H9 (cell line): ENCODE measurements around the gene TBX15. TPM values are rescaled to one million over a fixed set of nuclear protein-coding genes. Genes with fewer than 3 reads are reported as not detected.

Source experiments
- DNase-seq: peaks from one replicate; pipeline ENCODE4 v3.0.0-alpha.2; 2017
- H2AFZ ChIP-seq: one replicate; pipeline ENCODE4 v1.6.1; 2013; ENCODE audit warnings: mild to moderate bottlenecking, low read length, control low read depth, moderate library complexity
- H2AK5ac ChIP-seq: 2 replicates; pipeline ENCODE4 v1.6.1; 2013; ENCODE audit warnings: low read length, control low read depth, mixed read lengths; ENCODE audit not compliant: insufficient read length
- H2BK120ac ChIP-seq: one replicate; pipeline ENCODE4 v1.6.1; 2013; ENCODE audit warnings: low read depth, mild to moderate bottlenecking, low read length, control low read depth, inconsistent platforms; ENCODE audit not compliant: poor library complexity, severe bottlenecking
- H2BK12ac ChIP-seq: 2 replicates; pipeline ENCODE4 v1.6.1; 2013; ENCODE audit warnings: low read length, control low read depth, mixed read lengths, low read depth; ENCODE audit not compliant: insufficient read length
- H2BK15ac ChIP-seq: 2 replicates; pipeline ENCODE4 v1.6.1; 2013; ENCODE audit warnings: low read depth, low read length, control low read depth
- H2BK20ac ChIP-seq: one replicate; pipeline ENCODE4 v1.6.1; 2013; ENCODE audit warnings: low read depth, mild to moderate bottlenecking, low read length, control low read depth, inconsistent platforms; ENCODE audit not compliant: poor library complexity, severe bottlenecking
- H2BK5ac ChIP-seq: 2 replicates; pipeline ENCODE4 v1.6.1; 2013; ENCODE audit warnings: low read length, control low read depth, mixed read lengths; ENCODE audit not compliant: insufficient read length
- H3K14ac ChIP-seq: 2 replicates; pipeline ENCODE4 v1.6.1; 2013; ENCODE audit warnings: low read length, control low read depth; ENCODE audit not compliant: insufficient read depth
- H3K18ac ChIP-seq: 2 replicates; pipeline ENCODE4 v1.6.1; 2013; ENCODE audit warnings: low read depth, mild to moderate bottlenecking, mixed read lengths, low read length, control low read depth; ENCODE audit not compliant: insufficient read length
- H3K23ac ChIP-seq: 2 replicates; pipeline ENCODE4 v1.6.1; 2013; ENCODE audit warnings: low read length, control low read depth, mixed read lengths, low read depth; ENCODE audit not compliant: insufficient read length
- H3K23me2 ChIP-seq: 2 replicates; pipeline ENCODE4 v1.6.1; 2013; ENCODE audit warnings: low read depth, mild to moderate bottlenecking, mixed read lengths, low read length, control low read depth; ENCODE audit not compliant: insufficient read length, poor library complexity, severe bottlenecking
- H3K27ac ChIP-seq: 2 replicates; pipeline ENCODE4 v1.5.1; 2013; ENCODE audit warnings: low read length, control low read depth, mixed read lengths, low read depth; ENCODE audit not compliant: insufficient read length
- H3K27me3 ChIP-seq: 2 replicates; pipeline ENCODE4 v1.6.1; 2013; ENCODE audit warnings: low read length, control low read depth, inconsistent platforms; ENCODE audit not compliant: insufficient read depth
- H3K4ac ChIP-seq: 2 replicates; pipeline ENCODE4 v1.6.1; 2013; ENCODE audit warnings: low read depth, mild to moderate bottlenecking, control low read depth, inconsistent platforms, low read length, moderate library complexity
- H3K4me1 ChIP-seq: 2 replicates; pipeline ENCODE4 v1.6.1; 2013; ENCODE audit warnings: low read length, control low read depth, inconsistent platforms; ENCODE audit not compliant: insufficient read depth
- H3K4me2 ChIP-seq: 2 replicates; pipeline ENCODE4 v1.6.1; 2013; ENCODE audit warnings: low read length, control low read depth, mixed read lengths; ENCODE audit not compliant: insufficient read length, insufficient read depth
- H3K56ac ChIP-seq: 2 replicates; pipeline ENCODE4 v1.6.1; 2013; ENCODE audit warnings: low read depth, mild to moderate bottlenecking, mixed read lengths, low read length, control low read depth; ENCODE audit not compliant: insufficient read length
- H3K79me1 ChIP-seq: 2 replicates; pipeline ENCODE4 v1.6.1; 2013; ENCODE audit warnings: low read depth, mild to moderate bottlenecking, moderate library complexity, low read length, control low read depth, inconsistent platforms; ENCODE audit not compliant: insufficient read depth, poor library complexity, severe bottlenecking
- H3K79me2 ChIP-seq: 2 replicates; pipeline ENCODE4 v1.6.1; 2013; ENCODE audit warnings: low read length, control low read depth, inconsistent platforms; ENCODE audit not compliant: insufficient read depth
- H3K9ac ChIP-seq: 2 replicates; pipeline ENCODE4 v1.6.1; 2013; ENCODE audit warnings: low read length, control low read depth, mixed read lengths; ENCODE audit not compliant: insufficient read length; ENCODE audit errors: extremely low read depth
- H3K9me3 ChIP-seq: one replicate; pipeline ENCODE4 v1.6.1; 2013; ENCODE audit warnings: low read depth, low read length, inconsistent platforms; ENCODE audit not compliant: control insufficient read depth
- H3T11ph ChIP-seq: one replicate; pipeline ENCODE4 v1.6.1; 2013; ENCODE audit warnings: mild to moderate bottlenecking, low read length, control low read depth, inconsistent platforms
- H4K20me1 ChIP-seq: one replicate; pipeline ENCODE4 v1.6.1; 2013; ENCODE audit not compliant: control insufficient read depth, insufficient read length, insufficient read depth
- H4K5ac ChIP-seq: 2 replicates; pipeline ENCODE4 v1.6.1; 2013; ENCODE audit warnings: low read depth, mild to moderate bottlenecking, mixed read lengths, low read length, control low read depth; ENCODE audit not compliant: insufficient read length
- H4K8ac ChIP-seq: replicated peaks from 2 replicates; pipeline ENCODE4 v1.6.1; 2013; ENCODE audit warnings: low read length, control low read depth, mixed read lengths, low read depth; ENCODE audit not compliant: insufficient read length
- H4K91ac ChIP-seq: 2 replicates; pipeline ENCODE4 v1.6.1; 2013; ENCODE audit warnings: low read depth, mild to moderate bottlenecking, moderate library complexity, mixed read lengths, low read length, control low read depth; ENCODE audit not compliant: insufficient read length
- H3K27ac Mint-ChIP-seq, 3 experiments: 2 replicates in 2 of 3; 3 replicates in 1 of 3; pipeline ENCODE4 v1.8.0; 2020 to 2021; ENCODE audit warnings: mixed read lengths in 3 of 3, mild to moderate bottlenecking in 1 of 3, moderate library complexity in 1 of 3
- H3K27me3 Mint-ChIP-seq: 2 replicates; pipeline ENCODE4 v1.8.0; 2021; ENCODE audit warnings: low read depth, mild to moderate bottlenecking, moderate library complexity, mixed read lengths
- H3K36me3 Mint-ChIP-seq, 3 experiments: 2 replicates in 2 of 3; 3 replicates in 1 of 3; pipeline ENCODE4 v1.8.0; 2020 to 2021; ENCODE audit warnings: low read depth in 3 of 3, mixed read lengths in 3 of 3; ENCODE audit not compliant: insufficient read depth in 1 of 3
- H3K4me1 Mint-ChIP-seq, 2 experiments: 2 replicates each; pipeline ENCODE4 v1.8.0; 2020; ENCODE audit warnings: mixed read lengths in 2 of 2
- H3K4me3 Mint-ChIP-seq, 2 experiments: 2 replicates in 1 of 2; 3 replicates in 1 of 2; pipeline ENCODE4 v1.8.0; 2020 to 2021; ENCODE audit warnings: mild to moderate bottlenecking in 2 of 2, mixed read lengths in 2 of 2, moderate library complexity in 1 of 2
- H3K9me3 Mint-ChIP-seq, 2 experiments: 2 replicates in 1 of 2; 3 replicates in 1 of 2; pipeline ENCODE4 v1.8.0; 2020; ENCODE audit warnings: mild to moderate bottlenecking in 2 of 2, mixed read lengths in 2 of 2, moderate library complexity in 1 of 2
- WGBS: extraction: QIAGEN DNeasy Blood & Tissue Kit; methylation state at CpG from one replicate; pipeline ENCODE4 v1.1.7; 2013; ENCODE audit warnings: missing lambda C conversion rate, low lambda C conversion rate, mixed read lengths; ENCODE audit not compliant: insufficient read length; ENCODE audit errors: extremely low coverage; 5-methylcytosine and 5-hydroxymethylcytosine counted together
- total RNA-seq: library from RNA; stranded (reverse); gene quantifications from 2 replicates; pipeline ENCODE4 v1.2.1, GENCODE V29; 2021
- TF ChIP-seq, protein P1 (sequence below): fragments of 200-600 bp; sonication (generic); conservative IDR thresholded peaks from 3 replicates; pipeline ENCODE4 v1.8.0; 2021; ENCODE audit warnings: antibody characterized with exemption, mild to moderate bottlenecking

The TBX15 gene
- total RNA-seq, 1 experiment from 2014 or later: 0.07 TPM

DNA sequence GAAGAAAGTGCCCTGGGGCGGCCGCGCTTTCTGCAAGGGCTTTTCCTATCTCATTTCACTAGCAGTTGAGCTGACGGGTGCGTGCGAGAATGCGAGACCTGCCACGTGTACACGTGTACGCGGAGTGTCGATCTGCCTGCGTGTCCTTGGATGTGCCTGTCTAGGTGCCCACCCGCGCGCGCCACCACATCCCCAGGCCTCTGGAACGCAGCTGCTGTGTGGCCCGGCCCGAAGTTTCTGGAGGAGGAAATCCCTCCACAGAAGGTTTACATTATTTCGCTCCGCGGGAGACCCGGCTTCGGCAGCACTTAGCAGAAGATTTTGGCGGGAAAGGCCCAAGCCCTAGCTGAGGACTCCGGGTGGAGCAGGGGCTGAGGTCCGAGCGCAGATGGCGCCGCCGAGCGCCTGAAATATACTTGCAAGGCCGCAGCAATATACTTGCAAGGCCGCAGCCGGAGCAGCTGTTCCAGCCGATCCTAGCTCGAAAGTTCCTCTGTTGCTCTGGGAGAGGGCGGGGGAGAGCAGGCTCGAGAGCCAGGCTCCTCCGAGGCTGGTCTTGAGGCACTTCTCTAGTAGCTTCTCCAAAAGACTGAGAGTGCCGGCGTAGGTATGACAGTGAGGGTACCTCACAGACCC is 3.9 kb downstream of the TBX15 start:
- Mint-ChIP-seq H3K4me3 (peak overlapping the region; percentile 25 to 85; a peak in 4 of 5 replicates), H3K9me3 (peaks cover 2 to 19% of the 10 kb centered on the region in 2 experiments), H3K27ac (no peak overlapping the region), H3K27me3 (peaks cover 100% of the 10 kb centered on the region), H3K4me1 (peaks cover 54 to 68% of the 10 kb centered on the region in 2 experiments), H3K36me3 (no peaks in the 10 kb centered on the region; a peak in 1 of 7 replicates)
- no peak overlapping the region for H3K56ac ChIP-seq
- no peaks in the 10 kb centered on the region for H3K9me3 ChIP-seq
- no peak overlapping the region for H3K14ac ChIP-seq
- H2BK12ac ChIP-seq: no peak overlapping the region
- H3K4ac ChIP-seq: no peak overlapping the region
- H2BK20ac ChIP-seq: no peak overlapping the region
- H3K23me2 ChIP-seq: peaks cover 21% of the 10 kb centered on the region
- peak; percentile 86 for DNase-seq
- H2BK120ac ChIP-seq: no peak overlapping the region
- H3K4me1 ChIP-seq: peaks cover 6% of the 10 kb centered on the region
- no peak overlapping the region for H2BK5ac ChIP-seq
- H3K79me1 ChIP-seq: no peaks in the 10 kb centered on the region
- no peak overlapping the region for H4K8ac ChIP-seq
- no peaks in the 10 kb centered on the region for H4K20me1 ChIP-seq
- H2AFZ ChIP-seq: no peak overlapping the region
- H3K27me3 ChIP-seq: peaks cover 91% of the 10 kb centered on the region
- no CpG with 5 or more reads among the region's 43 CpGs for WGBS
- H3K18ac ChIP-seq: no peak overlapping the region
- no peak overlapping the region for H3K9ac ChIP-seq
- TF ChIP-seq, protein P1, sequence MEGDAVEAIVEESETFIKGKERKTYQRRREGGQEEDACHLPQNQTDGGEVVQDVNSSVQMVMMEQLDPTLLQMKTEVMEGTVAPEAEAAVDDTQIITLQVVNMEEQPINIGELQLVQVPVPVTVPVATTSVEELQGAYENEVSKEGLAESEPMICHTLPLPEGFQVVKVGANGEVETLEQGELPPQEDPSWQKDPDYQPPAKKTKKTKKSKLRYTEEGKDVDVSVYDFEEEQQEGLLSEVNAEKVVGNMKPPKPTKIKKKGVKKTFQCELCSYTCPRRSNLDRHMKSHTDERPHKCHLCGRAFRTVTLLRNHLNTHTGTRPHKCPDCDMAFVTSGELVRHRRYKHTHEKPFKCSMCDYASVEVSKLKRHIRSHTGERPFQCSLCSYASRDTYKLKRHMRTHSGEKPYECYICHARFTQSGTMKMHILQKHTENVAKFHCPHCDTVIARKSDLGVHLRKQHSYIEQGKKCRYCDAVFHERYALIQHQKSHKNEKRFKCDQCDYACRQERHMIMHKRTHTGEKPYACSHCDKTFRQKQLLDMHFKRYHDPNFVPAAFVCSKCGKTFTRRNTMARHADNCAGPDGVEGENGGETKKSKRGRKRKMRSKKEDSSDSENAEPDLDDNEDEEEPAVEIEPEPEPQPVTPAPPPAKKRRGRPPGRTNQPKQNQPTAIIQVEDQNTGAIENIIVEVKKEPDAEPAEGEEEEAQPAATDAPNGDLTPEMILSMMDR: peak; percentile 30; the same call in 2 of the 3 replicates
- no peak overlapping the region for H2AK5ac ChIP-seq
- H3K79me2 ChIP-seq: no peaks in the 10 kb centered on the region
- H2BK15ac ChIP-seq: no peak overlapping the region
- H3K27ac ChIP-seq: no peak overlapping the region
- peak overlapping the region; percentile 52 for H3K4me2 ChIP-seq
- H3T11ph ChIP-seq: no peak overlapping the region
- no peak overlapping the region for H3K23ac ChIP-seq
- no peak overlapping the region for H4K91ac ChIP-seq
- H4K5ac ChIP-seq: no peak overlapping the region
